PC-3 (cell line): ENCODE measurements around the gene KIF5A. TPM values are rescaled to one million over a fixed set of nuclear protein-coding genes. Genes with fewer than 3 reads are reported as not detected.
"Not testable (repeated sequence)": the region's sequence is repeated elsewhere in the genome, so short reads cannot be mapped to it uniquely, and the experiment has no call there.

Source experiments
- ATAC-seq: fragments of 200-7000 bp; cut with Tn5 transposase; 2 replicates; pipeline ENCODE4 v1.9.1; 2020; ENCODE audit warnings: mild to moderate bottlenecking, moderate library complexity
- BruUV-seq: library from RNA; stranded (reverse); fragments of 400-500 nt; replicated peaks from 2 replicates; lab custom pipeline; 2021; lab: Mats Ljungman, UMichigan
- CTCF ChIA-PET: fragments of 300-600 bp; sonication (Branson Sonifier 250); formaldehyde crosslinking; loops from one replicate; lab custom pipeline; 2022; ENCODE audit warnings: antibody characterized with exemption; lab: Charles Lee
- POLR2A ChIA-PET: fragments of 300-600 bp; sonication (Branson Sonifier 250); formaldehyde crosslinking; loops from one replicate; lab custom pipeline; 2022; ENCODE audit warnings: antibody characterized with exemption; ENCODE audit not compliant: unreplicated experiment; lab: Charles Lee
- DNase-seq: peaks from one replicate; pipeline ENCODE4 v3.0.0-alpha.2; 2015
- H2AFZ ChIP-seq: fragments of 300-600 bp; sonication (generic); 2 replicates; pipeline ENCODE4 v1.6.0; 2016; ENCODE audit warnings: antibody characterized with exemption, low read length
- H3F3A ChIP-seq: fragments of 300-600 bp; sonication (generic); one replicate; pipeline ENCODE4 v1.6.0; 2017; ENCODE audit warnings: antibody characterized with exemption, low read length, control low read depth, mild to moderate bottlenecking; ENCODE audit not compliant: unreplicated experiment
- H3K27ac ChIP-seq: fragments of 300-600 bp; sonication (generic); 2 replicates; pipeline ENCODE4 v1.5.1; 2016; ENCODE audit warnings: mild to moderate bottlenecking, low read length
- H3K27me3 ChIP-seq: fragments of 300-600 bp; sonication (generic); 2 replicates; pipeline ENCODE4 v1.6.1; 2016; ENCODE audit warnings: low read length, mixed read lengths
- H3K36me3 ChIP-seq: fragments of 300-600 bp; sonication (generic); 2 replicates; pipeline ENCODE4 v1.6.1; 2016; ENCODE audit warnings: low read depth, mixed run types, low read length, mixed read lengths
- H3K4me1 ChIP-seq: fragments of 300-600 bp; sonication (generic); 2 replicates; pipeline ENCODE4 v1.5.1; 2016; ENCODE audit warnings: low read length; ENCODE audit not compliant: insufficient read depth
- H3K4me2 ChIP-seq: fragments of 300-600 bp; sonication (generic); 2 replicates; pipeline ENCODE4 v1.6.0; 2016; ENCODE audit warnings: low read length
- H3K4me3 ChIP-seq: fragments of 300-600 bp; sonication (generic); 2 replicates; pipeline ENCODE4 v1.5.1; 2016; ENCODE audit warnings: mild to moderate bottlenecking, low read length, mixed read lengths
- H3K79me2 ChIP-seq: fragments of 300-600 bp; sonication (generic); 2 replicates; pipeline ENCODE4 v1.6.1; 2017; ENCODE audit warnings: low read length, mixed read lengths
- H3K9ac ChIP-seq: fragments of 300-600 bp; sonication (generic); 2 replicates; pipeline ENCODE4 v1.6.0; 2016; ENCODE audit warnings: mild to moderate bottlenecking, low read length
- H3K9me2 ChIP-seq: fragments of 300-600 bp; sonication (generic); replicated peaks from 2 replicates; pipeline ENCODE4 v1.6.1; 2016; ENCODE audit warnings: mixed run types, low read length, mixed read lengths
- H3K9me3 ChIP-seq: fragments of 300-600 bp; sonication (generic); 2 replicates; pipeline ENCODE4 v1.6.1; 2016; ENCODE audit warnings: low read length, mixed read lengths
- H4K20me1 ChIP-seq: fragments of 300-600 bp; sonication (generic); 2 replicates; pipeline ENCODE4 v1.6.1; 2016; ENCODE audit warnings: low read length, mixed read lengths
- EZH2 ChIP-seq: fragments of 300-600 bp; sonication (generic); IDR thresholded peaks from one replicate; pipeline ENCODE4 v1.6.1; 2017; ENCODE audit warnings: antibody characterized with exemption, mild to moderate bottlenecking, low read length; ENCODE audit not compliant: unreplicated experiment
- EZH2phosphoT487 ChIP-seq: fragments of 300-600 bp; sonication (generic); IDR thresholded peaks from 2 replicates; pipeline ENCODE4 v1.6.1; 2018; ENCODE audit warnings: mild to moderate bottlenecking, antibody characterized with exemption, low read length, borderline replicate concordance
- intact Hi-C: fragments of 100-400 bp; cut with micrococcal nuclease; formaldehyde crosslinking; loops from 2 replicates; pipeline ENCODE4 v1.9.0; 2023
- total RNA-seq: library from RNA; depleted of rRNA; stranded (reverse); fragments of >200 nt; gene quantifications from 2 replicates; pipeline ENCODE4 v1.2.3, GENCODE V29; 2014
- TF ChIP-seq, protein P1 (sequence below): fragments of 300-600 bp; sonication (generic); conservative IDR thresholded peaks from 2 replicates; pipeline ENCODE4 v1.5.1; 2017; ENCODE audit warnings: antibody characterized with exemption, low read depth, mild to moderate bottlenecking, low read length

Gene KIF5A
- total RNA-seq, 1 experiment from 2014 or later = not detected

DNA sequence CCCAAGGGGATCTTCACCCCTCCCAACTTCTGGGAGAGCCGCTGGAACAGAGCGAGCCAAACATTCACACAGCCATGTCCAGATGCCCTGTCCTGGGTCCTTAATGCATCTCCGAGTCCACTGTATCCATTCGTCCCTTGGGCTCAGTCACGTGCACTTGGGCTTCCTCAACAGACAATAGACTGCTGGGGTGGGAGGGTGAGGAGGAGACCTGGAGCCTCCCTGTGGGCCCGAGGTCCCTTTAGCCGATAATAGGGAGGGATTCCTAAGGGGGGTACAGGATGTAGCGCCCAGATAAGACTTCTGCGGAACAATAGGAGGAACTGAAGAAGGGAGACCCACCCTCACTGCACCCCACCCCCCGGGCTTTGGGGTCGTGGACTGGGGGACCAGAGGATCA, 68.1 kb downstream of the KIF5A start:
- no peak overlapping the region for H3K27ac ChIP-seq
- H3F3A ChIP-seq = no peaks in the 10 kb centered on the region
- BruUV-seq = no TSS peak
- H3K9me3 ChIP-seq = no peaks in the 10 kb centered on the region
- POLR2A ChIA-PET = no interaction called here
- H3K9ac ChIP-seq = no peak overlapping the region
- no peak overlapping the region for H2AFZ ChIP-seq
- TF ChIP-seq EZH2phosphoT487 (no peak), EZH2 (no peak)
- TF ChIP-seq, protein P1, sequence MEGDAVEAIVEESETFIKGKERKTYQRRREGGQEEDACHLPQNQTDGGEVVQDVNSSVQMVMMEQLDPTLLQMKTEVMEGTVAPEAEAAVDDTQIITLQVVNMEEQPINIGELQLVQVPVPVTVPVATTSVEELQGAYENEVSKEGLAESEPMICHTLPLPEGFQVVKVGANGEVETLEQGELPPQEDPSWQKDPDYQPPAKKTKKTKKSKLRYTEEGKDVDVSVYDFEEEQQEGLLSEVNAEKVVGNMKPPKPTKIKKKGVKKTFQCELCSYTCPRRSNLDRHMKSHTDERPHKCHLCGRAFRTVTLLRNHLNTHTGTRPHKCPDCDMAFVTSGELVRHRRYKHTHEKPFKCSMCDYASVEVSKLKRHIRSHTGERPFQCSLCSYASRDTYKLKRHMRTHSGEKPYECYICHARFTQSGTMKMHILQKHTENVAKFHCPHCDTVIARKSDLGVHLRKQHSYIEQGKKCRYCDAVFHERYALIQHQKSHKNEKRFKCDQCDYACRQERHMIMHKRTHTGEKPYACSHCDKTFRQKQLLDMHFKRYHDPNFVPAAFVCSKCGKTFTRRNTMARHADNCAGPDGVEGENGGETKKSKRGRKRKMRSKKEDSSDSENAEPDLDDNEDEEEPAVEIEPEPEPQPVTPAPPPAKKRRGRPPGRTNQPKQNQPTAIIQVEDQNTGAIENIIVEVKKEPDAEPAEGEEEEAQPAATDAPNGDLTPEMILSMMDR = no peak
- no peak overlapping the region for H3K4me3 ChIP-seq
- DNase-seq = no peak
- H3K9me2 ChIP-seq = no peaks in the 10 kb centered on the region
- no peak overlapping the region for H3K4me2 ChIP-seq
- H4K20me1 ChIP-seq = no peaks in the 10 kb centered on the region
- H3K79me2 ChIP-seq = no peaks in the 10 kb centered on the region
- H3K27me3 ChIP-seq = peaks cover 15% of the 10 kb centered on the region
- ATAC-seq = no peak
- H3K4me1 ChIP-seq = no peaks in the 10 kb centered on the region
- no peaks in the 10 kb centered on the region for H3K36me3 ChIP-seq
- CTCF ChIA-PET = no interaction called here
- intact Hi-C loops = no loop called here

DNA sequence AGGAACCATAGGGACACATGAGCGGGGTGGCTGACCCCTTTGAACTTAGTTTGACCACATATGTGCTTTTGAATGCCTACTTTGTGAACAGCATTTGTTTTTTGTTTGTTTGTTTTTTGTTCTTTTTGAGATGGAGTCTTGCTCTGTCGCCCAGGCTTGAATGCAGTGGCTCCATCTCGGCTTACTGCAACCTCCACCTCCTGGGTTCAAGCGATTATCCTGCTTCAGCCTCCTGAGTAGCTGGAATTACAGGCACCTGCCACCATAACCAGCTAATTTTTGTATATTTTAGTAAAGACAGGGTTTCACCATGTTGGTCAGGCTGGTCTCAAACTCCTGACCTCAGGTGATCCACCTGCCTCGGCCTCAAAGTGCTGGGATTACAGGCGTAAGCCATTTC, 68.6 kb downstream of the KIF5A start:
- ATAC-seq, H4K20me1 ChIP-seq, H3F3A ChIP-seq, intact Hi-C loops, H3K36me3 ChIP-seq, H3K9me2 ChIP-seq, H3K4me3 ChIP-seq, BruUV-seq, H3K4me1 ChIP-seq, CTCF ChIA-PET, POLR2A ChIA-PET, H3K4me2 ChIP-seq, H2AFZ ChIP-seq, H3K9ac ChIP-seq, DNase-seq, H3K27ac ChIP-seq, H3K9me3 ChIP-seq, H3K79me2 ChIP-seq: not testable (repeated sequence)
- peaks cover 15% of the 10 kb centered on the region for H3K27me3 ChIP-seq

DNA sequence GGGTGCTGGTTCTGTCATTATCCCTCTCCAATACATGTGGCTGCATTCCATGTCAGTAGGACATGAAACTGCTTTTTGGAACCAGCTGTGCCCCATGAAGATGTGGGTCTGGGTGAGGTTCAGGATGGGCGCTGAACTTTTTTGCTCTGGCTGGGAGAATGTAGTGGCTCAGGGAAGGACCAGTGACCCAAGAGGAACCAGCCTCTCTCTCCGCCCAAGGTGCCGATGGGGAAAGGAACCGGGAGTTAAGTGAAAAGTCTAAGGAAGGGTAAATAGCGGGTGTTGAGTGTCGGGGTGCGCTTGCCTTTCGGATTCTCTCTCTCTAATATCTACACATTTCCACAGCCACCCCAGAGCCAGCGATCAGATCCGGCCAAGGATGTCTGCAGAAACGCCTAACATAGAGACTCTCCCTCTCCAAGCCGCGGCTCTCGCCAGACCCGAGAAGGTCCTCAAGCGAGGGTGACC, 69.2 kb downstream of the KIF5A start:
- BruUV-seq = no TSS peak
- Histone ChIP-seq H3F3A (no peaks in the 10 kb centered on the region), H3K9ac (no peak overlapping the region), H2AFZ (no peak overlapping the region), H3K9me2 (no peaks in the 10 kb centered on the region), H3K36me3 (no peaks in the 10 kb centered on the region), H3K27me3 (peaks cover 15% of the 10 kb centered on the region), H3K9me3 (no peaks in the 10 kb centered on the region), H3K4me3 (no peak overlapping the region), H3K4me2 (no peak overlapping the region), H4K20me1 (no peaks in the 10 kb centered on the region), H3K27ac (no peak overlapping the region), H3K79me2 (no peaks in the 10 kb centered on the region), H3K4me1 (no peaks in the 10 kb centered on the region)
- CTCF ChIA-PET = no interaction called here
- TF ChIP-seq EZH2phosphoT487 = no peak
- no peak for TF ChIP-seq EZH2
- TF ChIP-seq, protein P1 = no peak
- no peak for ATAC-seq
- intact Hi-C loops = no loop called here
- DNase-seq = no peak
- POLR2A ChIA-PET = no interaction called here
